CD4-positive, alpha-beta T cell treated with Interleukin-6 at 100 ng/mL for 8 hours (primary cell): ENCODE data around the gene SELENOV.

Experiments used
- DNase-seq: peaks from one replicate; pipeline ENCODE4 v3.0.0-alpha.2; 2020; ENCODE audit warnings: mixed read lengths, low spot score

The SELENOV gene

GRCh38 chr19:39492788-39493187 lies 22.2 kb upstream of the SELENOV start:
- no peak for DNase-seq

- DNase-seq: no peak
These were observed 20.3 kb upstream of the SELENOV start for GRCh38 chr19:39494661-39495060.

- DNase-seq: no peak
These were observed 18.9 kb upstream of the SELENOV start for GRCh38 chr19:39496063-39496462.

- DNase-seq: no peak
These were observed 17.3 kb upstream of the SELENOV start for GRCh38 chr19:39497701-39497995.

- no peak for DNase-seq
These were observed 16.7 kb upstream of the SELENOV start for GRCh38 chr19:39497996-39498797.

GRCh38 chr19:39498798-39499642 lies 15.9 kb upstream of the SELENOV start, which contains the start of gene DLL3:
Gene DLL3, plus strand, starts transcription at chr19:39498947. Its CDS starts 28 bp downstream, at chr19:39498975.
- DNase-seq: no peak

- no peak for DNase-seq
These were observed 15.0 kb upstream of the SELENOV start for GRCh38 chr19:39499932-39500331.

GRCh38 chr19:39500543-39500942 lies 14.4 kb upstream of the SELENOV start:
- no peak for DNase-seq

- no peak for DNase-seq
These were observed 13.6 kb upstream of the SELENOV start for GRCh38 chr19:39501340-39501739.

- peak; percentile 65 for DNase-seq
These were observed 12.1 kb upstream of the SELENOV start for GRCh38 chr19:39502640-39503417.

GRCh38 chr19:39506598-39506943 lies 8.4 kb upstream of the SELENOV start:
- DNase-seq: no peak

- peak; percentile 12 for DNase-seq
These were observed 7.8 kb upstream of the SELENOV start for GRCh38 chr19:39506944-39507714.

- no peak for DNase-seq
These were observed 7.1 kb upstream of the SELENOV start for GRCh38 chr19:39507715-39508364.

GRCh38 chr19:39508629-39509028 lies 6.3 kb upstream of the SELENOV start:
- no peak for DNase-seq

GRCh38 chr19:39509233-39509632 lies 5.7 kb upstream of the SELENOV start:
- no peak for DNase-seq

GRCh38 chr19:39512988-39513387 lies 2.0 kb upstream of the SELENOV start:
- DNase-seq: no peak

- no peak for DNase-seq
These were observed 732 bp downstream of the SELENOV start for GRCh38 chr19:39515551-39516191.

- no peak for DNase-seq
These were observed 1.3 kb downstream of the SELENOV start for GRCh38 chr19:39516270-39516669.

GRCh38 chr19:39517432-39517831 lies 2.5 kb downstream of the SELENOV start:
- no peak for DNase-seq

- DNase-seq: no peak
These were observed 3.5 kb downstream of the SELENOV start for GRCh38 chr19:39518458-39518857.

- no peak for DNase-seq
These were observed 4.0 kb downstream of the SELENOV start for GRCh38 chr19:39518975-39519374.
